H9 (cell line): ENCODE measurements around the gene KCNJ12. TPM values are rescaled to one million over a fixed set of nuclear protein-coding genes. Genes with fewer than 3 reads are reported as not detected.
"Not testable (repeated sequence)": the region's sequence is repeated elsewhere in the genome, so short reads cannot be mapped to it uniquely, and the experiment has no call there.

Source experiments
- DNase-seq: peaks from one replicate; pipeline ENCODE4 v3.0.0-alpha.2; 2017
- H2AFZ ChIP-seq: one replicate; pipeline ENCODE4 v1.6.1; 2013; ENCODE audit warnings: mild to moderate bottlenecking, low read length, control low read depth, moderate library complexity
- H2AK5ac ChIP-seq: 2 replicates; pipeline ENCODE4 v1.6.1; 2013; ENCODE audit warnings: low read length, control low read depth, mixed read lengths; ENCODE audit not compliant: insufficient read length
- H2BK120ac ChIP-seq: one replicate; pipeline ENCODE4 v1.6.1; 2013; ENCODE audit warnings: low read depth, mild to moderate bottlenecking, low read length, control low read depth, inconsistent platforms; ENCODE audit not compliant: poor library complexity, severe bottlenecking
- H2BK12ac ChIP-seq: 2 replicates; pipeline ENCODE4 v1.6.1; 2013; ENCODE audit warnings: low read length, control low read depth, mixed read lengths, low read depth; ENCODE audit not compliant: insufficient read length
- H2BK15ac ChIP-seq: 2 replicates; pipeline ENCODE4 v1.6.1; 2013; ENCODE audit warnings: low read depth, low read length, control low read depth
- H2BK20ac ChIP-seq: one replicate; pipeline ENCODE4 v1.6.1; 2013; ENCODE audit warnings: low read depth, mild to moderate bottlenecking, low read length, control low read depth, inconsistent platforms; ENCODE audit not compliant: poor library complexity, severe bottlenecking
- H2BK5ac ChIP-seq: 2 replicates; pipeline ENCODE4 v1.6.1; 2013; ENCODE audit warnings: low read length, control low read depth, mixed read lengths; ENCODE audit not compliant: insufficient read length
- H3K14ac ChIP-seq: 2 replicates; pipeline ENCODE4 v1.6.1; 2013; ENCODE audit warnings: low read length, control low read depth; ENCODE audit not compliant: insufficient read depth
- H3K18ac ChIP-seq: 2 replicates; pipeline ENCODE4 v1.6.1; 2013; ENCODE audit warnings: low read depth, mild to moderate bottlenecking, mixed read lengths, low read length, control low read depth; ENCODE audit not compliant: insufficient read length
- H3K23ac ChIP-seq: 2 replicates; pipeline ENCODE4 v1.6.1; 2013; ENCODE audit warnings: low read length, control low read depth, mixed read lengths, low read depth; ENCODE audit not compliant: insufficient read length
- H3K23me2 ChIP-seq: 2 replicates; pipeline ENCODE4 v1.6.1; 2013; ENCODE audit warnings: low read depth, mild to moderate bottlenecking, mixed read lengths, low read length, control low read depth; ENCODE audit not compliant: insufficient read length, poor library complexity, severe bottlenecking
- H3K27ac ChIP-seq: 2 replicates; pipeline ENCODE4 v1.5.1; 2013; ENCODE audit warnings: low read length, control low read depth, mixed read lengths, low read depth; ENCODE audit not compliant: insufficient read length
- H3K27me3 ChIP-seq: 2 replicates; pipeline ENCODE4 v1.6.1; 2013; ENCODE audit warnings: low read length, control low read depth, inconsistent platforms; ENCODE audit not compliant: insufficient read depth
- H3K4ac ChIP-seq: 2 replicates; pipeline ENCODE4 v1.6.1; 2013; ENCODE audit warnings: low read depth, mild to moderate bottlenecking, control low read depth, inconsistent platforms, low read length, moderate library complexity
- H3K4me1 ChIP-seq: 2 replicates; pipeline ENCODE4 v1.6.1; 2013; ENCODE audit warnings: low read length, control low read depth, inconsistent platforms; ENCODE audit not compliant: insufficient read depth
- H3K4me2 ChIP-seq: 2 replicates; pipeline ENCODE4 v1.6.1; 2013; ENCODE audit warnings: low read length, control low read depth, mixed read lengths; ENCODE audit not compliant: insufficient read length, insufficient read depth
- H3K56ac ChIP-seq: 2 replicates; pipeline ENCODE4 v1.6.1; 2013; ENCODE audit warnings: low read depth, mild to moderate bottlenecking, mixed read lengths, low read length, control low read depth; ENCODE audit not compliant: insufficient read length
- H3K79me1 ChIP-seq: 2 replicates; pipeline ENCODE4 v1.6.1; 2013; ENCODE audit warnings: low read depth, mild to moderate bottlenecking, moderate library complexity, low read length, control low read depth, inconsistent platforms; ENCODE audit not compliant: insufficient read depth, poor library complexity, severe bottlenecking
- H3K79me2 ChIP-seq: 2 replicates; pipeline ENCODE4 v1.6.1; 2013; ENCODE audit warnings: low read length, control low read depth, inconsistent platforms; ENCODE audit not compliant: insufficient read depth
- H3K9ac ChIP-seq: 2 replicates; pipeline ENCODE4 v1.6.1; 2013; ENCODE audit warnings: low read length, control low read depth, mixed read lengths; ENCODE audit not compliant: insufficient read length; ENCODE audit errors: extremely low read depth
- H3K9me3 ChIP-seq: one replicate; pipeline ENCODE4 v1.6.1; 2013; ENCODE audit warnings: low read depth, low read length, inconsistent platforms; ENCODE audit not compliant: control insufficient read depth
- H3T11ph ChIP-seq: one replicate; pipeline ENCODE4 v1.6.1; 2013; ENCODE audit warnings: mild to moderate bottlenecking, low read length, control low read depth, inconsistent platforms
- H4K20me1 ChIP-seq: one replicate; pipeline ENCODE4 v1.6.1; 2013; ENCODE audit not compliant: control insufficient read depth, insufficient read length, insufficient read depth
- H4K5ac ChIP-seq: 2 replicates; pipeline ENCODE4 v1.6.1; 2013; ENCODE audit warnings: low read depth, mild to moderate bottlenecking, mixed read lengths, low read length, control low read depth; ENCODE audit not compliant: insufficient read length
- H4K8ac ChIP-seq: replicated peaks from 2 replicates; pipeline ENCODE4 v1.6.1; 2013; ENCODE audit warnings: low read length, control low read depth, mixed read lengths, low read depth; ENCODE audit not compliant: insufficient read length
- H4K91ac ChIP-seq: 2 replicates; pipeline ENCODE4 v1.6.1; 2013; ENCODE audit warnings: low read depth, mild to moderate bottlenecking, moderate library complexity, mixed read lengths, low read length, control low read depth; ENCODE audit not compliant: insufficient read length
- H3K27ac Mint-ChIP-seq, 3 experiments: 2 replicates in 2 of 3; 3 replicates in 1 of 3; pipeline ENCODE4 v1.8.0; 2020 to 2021; ENCODE audit warnings: mixed read lengths in 3 of 3, mild to moderate bottlenecking in 1 of 3, moderate library complexity in 1 of 3
- H3K27me3 Mint-ChIP-seq: 2 replicates; pipeline ENCODE4 v1.8.0; 2021; ENCODE audit warnings: low read depth, mild to moderate bottlenecking, moderate library complexity, mixed read lengths
- H3K36me3 Mint-ChIP-seq, 3 experiments: 2 replicates in 2 of 3; 3 replicates in 1 of 3; pipeline ENCODE4 v1.8.0; 2020 to 2021; ENCODE audit warnings: low read depth in 3 of 3, mixed read lengths in 3 of 3; ENCODE audit not compliant: insufficient read depth in 1 of 3
- H3K4me1 Mint-ChIP-seq, 2 experiments: 2 replicates each; pipeline ENCODE4 v1.8.0; 2020; ENCODE audit warnings: mixed read lengths in 2 of 2
- H3K4me3 Mint-ChIP-seq, 2 experiments: 2 replicates in 1 of 2; 3 replicates in 1 of 2; pipeline ENCODE4 v1.8.0; 2020 to 2021; ENCODE audit warnings: mild to moderate bottlenecking in 2 of 2, mixed read lengths in 2 of 2, moderate library complexity in 1 of 2
- H3K9me3 Mint-ChIP-seq, 2 experiments: 2 replicates in 1 of 2; 3 replicates in 1 of 2; pipeline ENCODE4 v1.8.0; 2020; ENCODE audit warnings: mild to moderate bottlenecking in 2 of 2, mixed read lengths in 2 of 2, moderate library complexity in 1 of 2
- WGBS: extraction: QIAGEN DNeasy Blood & Tissue Kit; methylation state at CpG from one replicate; pipeline ENCODE4 v1.1.7; 2013; ENCODE audit warnings: missing lambda C conversion rate, low lambda C conversion rate, mixed read lengths; ENCODE audit not compliant: insufficient read length; ENCODE audit errors: extremely low coverage; 5-methylcytosine and 5-hydroxymethylcytosine counted together
- total RNA-seq: library from RNA; stranded (reverse); gene quantifications from 2 replicates; pipeline ENCODE4 v1.2.1, GENCODE V29; 2021

The KCNJ12 gene
- total RNA-seq, 1 experiment from 2014 or later: 0.39 TPM

DNA sequence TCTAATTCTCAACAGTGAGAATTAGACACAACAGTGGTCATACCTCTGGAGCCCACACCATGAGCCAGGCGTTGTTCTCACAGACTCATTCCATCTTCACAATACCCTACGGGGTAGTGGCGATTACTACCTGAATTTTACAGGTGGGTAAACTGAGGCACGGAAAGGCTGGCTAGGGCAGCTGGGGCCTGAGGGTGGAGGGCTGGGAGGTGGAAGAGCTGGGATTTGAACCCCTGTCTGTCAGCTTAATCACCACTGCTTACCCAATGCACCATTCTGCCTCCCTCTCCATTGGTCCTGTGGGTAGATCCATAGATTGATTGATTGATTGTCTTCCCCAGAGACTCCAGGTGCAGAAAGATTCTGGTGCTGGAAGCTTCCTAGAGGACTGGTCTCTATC, 31.4 kb upstream of the KCNJ12 start:
- H2AK5ac ChIP-seq, H3T11ph ChIP-seq, H3K4ac ChIP-seq, H3K4me1 Mint-ChIP-seq, H3K4me3 Mint-ChIP-seq, H3K4me1 ChIP-seq, H4K8ac ChIP-seq, H3K27ac ChIP-seq, DNase-seq, H3K56ac ChIP-seq, H3K23ac ChIP-seq, H3K79me2 ChIP-seq, H2AFZ ChIP-seq, H3K36me3 Mint-ChIP-seq, H3K9ac ChIP-seq, H3K23me2 ChIP-seq, H3K14ac ChIP-seq, H3K4me2 ChIP-seq, H3K27ac Mint-ChIP-seq, H3K79me1 ChIP-seq, H4K5ac ChIP-seq, H3K27me3 Mint-ChIP-seq, H2BK5ac ChIP-seq, H4K91ac ChIP-seq, H3K27me3 ChIP-seq, H2BK12ac ChIP-seq, H2BK120ac ChIP-seq, H4K20me1 ChIP-seq, H2BK15ac ChIP-seq, H2BK20ac ChIP-seq, H3K18ac ChIP-seq, H3K9me3 ChIP-seq: not testable (repeated sequence)
- peaks cover 7 to 12% of the 10 kb centered on the region in 2 experiments for H3K9me3 Mint-ChIP-seq
- no CpG with 5 or more reads among the region's 4 CpGs for WGBS
